ENCODE data around the gene FMN1. TPM values are rescaled to one million over a fixed set of nuclear protein-coding genes. Genes with fewer than 3 reads are reported as not detected.

The FMN1 gene
- total and polyA plus RNA-seq, 7 donors, result 0.21 to 20.0 (median 2.5) TPM

- no peaks in the 10 kb centered on the region for H3K27me3 ChIP-seq (ENCODE audit: insufficient read depth in 3 of 3, low read length in 2 of 3)
- H3K4me3 ChIP-seq, result no peak overlapping the region
- intact Hi-C loops (cut with DNase I), result no loop called here
- no peak for ATAC-seq
- H3K9me3 ChIP-seq, result no peaks in the 10 kb centered on the region
- WGBS, 3 donors, result 42 to 54% (median 49%) methylated on average over 3 of the region's 3 CpGs
- H3K27ac ChIP-seq, result no peak overlapping the region
- no peak for TF ChIP-seq CTCF (IDR thresholded peaks at IDR 0.05)
- H3K4me1 ChIP-seq, result no peaks in the 10 kb centered on the region
- no peaks in the 10 kb centered on the region for H3K36me3 ChIP-seq (ENCODE audit: insufficient read depth in 1 of 2, low read depth in 1 of 2)
- no peak for DNase-seq
Observed at GRCh38 chr15:32750979-32751378, 443.5 kb downstream of the FMN1 start.

GRCh38 chr15:32747921-32748342 lies 446.6 kb downstream of the FMN1 start:
- H3K36me3 ChIP-seq (ENCODE audit: insufficient read depth in 1 of 2, low read depth in 1 of 2), result no peaks in the 10 kb centered on the region
- intact Hi-C loops (cut with DNase I), result no loop called here
- H3K4me3 ChIP-seq, result no peak overlapping the region
- H3K27ac ChIP-seq, result no peak overlapping the region
- DNase-seq (no peak), ATAC-seq (no peak)
- no peak for TF ChIP-seq CTCF (IDR thresholded peaks at IDR 0.05)
- no peaks in the 10 kb centered on the region for H3K27me3 ChIP-seq (ENCODE audit: insufficient read depth in 3 of 3, low read length in 2 of 3)
- no peaks in the 10 kb centered on the region for H3K9me3 ChIP-seq
- WGBS, 3 donors, result 77 to 80% (median 78%) methylated on average over 4 of the region's 4 CpGs
- no peaks in the 10 kb centered on the region for H3K4me1 ChIP-seq

- no peak overlapping the region for H3K4me3 ChIP-seq
- no peaks in the 10 kb centered on the region for H3K9me3 ChIP-seq
- DNase-seq (no peak), ATAC-seq (no peak)
- no peaks in the 10 kb centered on the region for H3K36me3 ChIP-seq (ENCODE audit: insufficient read depth in 1 of 2, low read depth in 1 of 2)
- no peak for TF ChIP-seq CTCF (IDR thresholded peaks at IDR 0.05)
- intact Hi-C loops (cut with DNase I), result no loop called here
- 60 to 72% (median 66%) methylated on average over 4 of the region's 4 CpGs for WGBS, 3 donors
- H3K4me1 ChIP-seq, result no peaks in the 10 kb centered on the region
- H3K27me3 ChIP-seq (ENCODE audit: insufficient read depth in 3 of 3, low read length in 2 of 3), result no peaks in the 10 kb centered on the region
- H3K27ac ChIP-seq, result no peak overlapping the region
Observed at GRCh38 chr15:32746116-32746857, 448.2 kb downstream of the FMN1 start.

- Histone ChIP-seq H3K4me3 (no peak overlapping the region), H3K36me3 (ENCODE audit: insufficient read depth in 1 of 2, low read depth in 1 of 2) (no peaks in the 10 kb centered on the region), H3K27me3 (ENCODE audit: insufficient read depth in 3 of 3, low read length in 2 of 3) (no peaks in the 10 kb centered on the region), H3K9me3 (no peaks in the 10 kb centered on the region), H3K27ac (no peak overlapping the region), H3K4me1 (no peaks in the 10 kb centered on the region)
- ATAC-seq, result no peak
- intact Hi-C loops (cut with DNase I), result no loop called here
- TF ChIP-seq CTCF (IDR thresholded peaks at IDR 0.05), result no peak
- DNase-seq, result no peak
- 27 to 33% (median 31%) methylated on average over 5 of the region's 5 CpGs for WGBS, 3 donors
Observed at GRCh38 chr15:32743411-32744140, 450.9 kb downstream of the FMN1 start.

All from psoas muscle (tissue), 8 donors.